ENCODE measurements around the gene PCDH15. TPM values are rescaled to one million over a fixed set of nuclear protein-coding genes. Genes with fewer than 3 reads are reported as not detected.

PCDH15 gene
- total and polyA plus RNA-seq, 2 of the 4 experiments (the other 2 are of a cell fraction), result not detected

- Histone ChIP-seq H2BK5ac (ENCODE audit: low read depth, low read length, poor library complexity, severe bottlenecking) (no peak overlapping the region), H3K9ac (ENCODE audit: low read depth, low read length) (no peak overlapping the region), H3K56ac (ENCODE audit: extremely low read depth, insufficient read depth, low read length) (no peak overlapping the region), H4K8ac (ENCODE audit: low read depth in 2 of 2, low read length in 2 of 2) (no peak overlapping the region), H3K27me3 (ENCODE audit: control insufficient read depth, insufficient read depth, low read length) (no peaks in the 10 kb centered on the region), H3K36me3 (ENCODE audit: control insufficient read depth, insufficient read depth, low read length) (no peaks in the 10 kb centered on the region), H3K27ac (ENCODE audit: insufficient read depth, low read length) (no peak overlapping the region), H3K4me1 (ENCODE audit: control insufficient read depth, insufficient read depth, low read length) (no peaks in the 10 kb centered on the region), H2BK15ac (ENCODE audit: low read depth, low read length) (no peak overlapping the region), H3K14ac (replicated peaks; ENCODE audit: low read depth, low read length) (no peak overlapping the region), H4K20me1 (ENCODE audit: insufficient read depth, low read length) (no peaks in the 10 kb centered on the region), H2AK5ac (ENCODE audit: low read depth, low read length) (no peak overlapping the region), H2AFZ (replicated peaks; ENCODE audit: low read length, poor library complexity) (no peak overlapping the region), H3K4ac (ENCODE audit: low read depth, low read length) (no peak overlapping the region), H3K4me2 (ENCODE audit: low read depth, low read length) (no peak overlapping the region), H3K9me1 (ENCODE audit: insufficient read depth, low read length) (no peaks in the 10 kb centered on the region), H3K4me3 (ENCODE audit: insufficient read depth, low read depth, low read length) (no peak overlapping the region), H3K79me1 (ENCODE audit: low read depth in 1 of 2, low read length in 2 of 2) (no peaks in the 10 kb centered on the region), H3K9me3 (ENCODE audit: control insufficient read depth, insufficient read depth, low read length) (peaks cover 2% of the 10 kb centered on the region; the same call in 1 of the 2 replicates), H2BK120ac (ENCODE audit: low read depth, low read length) (no peak overlapping the region), H2BK20ac (ENCODE audit: low read depth, low read length) (no peak overlapping the region), H3K23ac (ENCODE audit: low read depth, low read length) (no peak overlapping the region), H2AK9ac (replicated peaks; ENCODE audit: low read depth, low read length, poor library complexity) (no peak overlapping the region), H4K91ac (ENCODE audit: insufficient read depth, low read depth, low read length) (no peak overlapping the region), H3K18ac (ENCODE audit: low read depth, low read length) (no peak overlapping the region), H4K5ac (ENCODE audit: low read depth, low read length) (no peak overlapping the region)
- DNase-seq (no peak), ATAC-seq (ENCODE audit: low read depth) (no peak)
- dilution Hi-C loops (cut with HindIII; ENCODE audit: low sequenced_read_pairs, unreplicated experiment), result no loop called here
- in situ Hi-C loops (cut with MboI; ENCODE audit: low sequenced_read_pairs), result no loop called here
- WGBS, 2 experiments (ENCODE audit: extremely low coverage in 2 of 2, insufficient read length in 1 of 2), result no CpG with 5 or more reads among the region's 2 CpGs
- TF ChIP-seq NFE2L2 (IDR thresholded peaks at IDR 0.05; ENCODE audit: low read depth, low read length) (no peak), MAFK (IDR thresholded peaks at IDR 0.05; ENCODE audit: low read depth, low read length) (peak; percentile 11; the same call in 1 of the 2 replicates), POLR2A (IDR thresholded peaks at IDR 0.05; ENCODE audit: low read depth, low read length) (no peak)
- BruUV-seq (replicated peaks), result no TSS peak
- intact Hi-C loops (cut with micrococcal nuclease), result no loop called here
- CTCF ChIA-PET, result no interaction called here
- POLR2A ChIA-PET (ENCODE audit: unreplicated experiment), result no interaction called here
Measured at GRCh38 chr10:54284526-54285193, 516.4 kb downstream of the PCDH15 start.

Measured in IMR-90 (cell line).